IPS-18a (cell line): ENCODE data around the gene NUDT8.
"Not testable (repeated sequence)": the region's sequence is repeated elsewhere in the genome, so short reads cannot be mapped to it uniquely, and the experiment has no call there.

Experiments used
- H3K27ac ChIP-seq: one replicate; pipeline ENCODE4 v1.5.1; 2013; ENCODE audit warnings: low read length
- H3K27me3 ChIP-seq: one replicate; pipeline ENCODE4 v1.6.1; 2013; ENCODE audit warnings: mild to moderate bottlenecking, low read length; ENCODE audit not compliant: control insufficient read depth, insufficient read depth
- H3K36me3 ChIP-seq: one replicate; pipeline ENCODE4 v1.6.1; 2013; ENCODE audit warnings: low read depth, low read length; ENCODE audit not compliant: control insufficient read depth
- H3K4me1 ChIP-seq: one replicate; pipeline ENCODE4 v1.6.1; 2013; ENCODE audit warnings: low read depth, low read length; ENCODE audit not compliant: control insufficient read depth
- H3K4me3 ChIP-seq: one replicate; pipeline ENCODE4 v1.5.1; 2013; ENCODE audit warnings: low read length
- H3K9ac ChIP-seq: one replicate; pipeline ENCODE4 v1.6.1; 2013; ENCODE audit warnings: mild to moderate bottlenecking, low read length, moderate library complexity
- H3K9me3 ChIP-seq: one replicate; pipeline ENCODE4 v1.6.1; 2013; ENCODE audit warnings: low read depth, low read length; ENCODE audit not compliant: control insufficient read depth

NUDT8 gene

GRCh38 chr11:67666303-67666645 is 36.5 kb upstream of the NUDT8 start:
- Histone ChIP-seq H3K27me3 (no peaks in the 10 kb centered on the region), H3K4me1 (no peaks in the 10 kb centered on the region), H3K9ac (no peak overlapping the region), H3K27ac (no peak overlapping the region), H3K9me3 (no peaks in the 10 kb centered on the region), H3K4me3 (no peak overlapping the region), H3K36me3 (no peaks in the 10 kb centered on the region)

GRCh38 chr11:67665541-67666302 is 36.0 kb upstream of the NUDT8 start:
- Histone ChIP-seq H3K4me1 (no peaks in the 10 kb centered on the region), H3K9me3 (no peaks in the 10 kb centered on the region)

GRCh38 chr11:67664696-67665540 is 35.2 kb upstream of the NUDT8 start:
- Histone ChIP-seq H3K4me1 (no peaks in the 10 kb centered on the region), H3K27ac (no peak overlapping the region), H3K36me3 (no peaks in the 10 kb centered on the region), H3K27me3 (no peaks in the 10 kb centered on the region), H3K9me3 (no peaks in the 10 kb centered on the region), H3K9ac (no peak overlapping the region), H3K4me3 (no peak overlapping the region)

More at GRCh38 chr11:67665541-67666302, 36.0 kb upstream of the NUDT8 start:
- H3K27me3 ChIP-seq, result no peaks in the 10 kb centered on the region
- H3K4me3 ChIP-seq, result no peak overlapping the region
- no peaks in the 10 kb centered on the region for H3K36me3 ChIP-seq
- no peak overlapping the region for H3K9ac ChIP-seq
- H3K27ac ChIP-seq, result no peak overlapping the region

- no peak overlapping the region for H3K4me3 ChIP-seq
- H3K4me1 ChIP-seq, result no peaks in the 10 kb centered on the region
- H3K9ac ChIP-seq, result no peak overlapping the region
- no peaks in the 10 kb centered on the region for H3K9me3 ChIP-seq
- H3K27me3 ChIP-seq, result no peaks in the 10 kb centered on the region
- H3K27ac ChIP-seq, result no peak overlapping the region
- no peaks in the 10 kb centered on the region for H3K36me3 ChIP-seq
These were observed 34.5 kb upstream of the NUDT8 start for GRCh38 chr11:67664213-67664585.

- H3K4me3 ChIP-seq, result no peak overlapping the region
- no peaks in the 10 kb centered on the region for H3K4me1 ChIP-seq
- H3K9me3 ChIP-seq, result no peaks in the 10 kb centered on the region
- H3K27me3 ChIP-seq, result no peaks in the 10 kb centered on the region
- no peak overlapping the region for H3K27ac ChIP-seq
- no peaks in the 10 kb centered on the region for H3K36me3 ChIP-seq
- no peak overlapping the region for H3K9ac ChIP-seq
These were observed 33.9 kb upstream of the NUDT8 start for GRCh38 chr11:67663532-67664212.

- no peaks in the 10 kb centered on the region for H3K9me3 ChIP-seq
- H3K9ac ChIP-seq, result no peak overlapping the region
- no peaks in the 10 kb centered on the region for H3K4me1 ChIP-seq
- H3K36me3 ChIP-seq, result no peaks in the 10 kb centered on the region
- no peak overlapping the region for H3K4me3 ChIP-seq
- no peak overlapping the region for H3K27ac ChIP-seq
- no peaks in the 10 kb centered on the region for H3K27me3 ChIP-seq
These were observed 33.2 kb upstream of the NUDT8 start for GRCh38 chr11:67662835-67663531.

GRCh38 chr11:67662142-67662834 is 32.6 kb upstream of the NUDT8 start:
- no peaks in the 10 kb centered on the region for H3K36me3 ChIP-seq

GRCh38 chr11:67660752-67661151 is 31.0 kb upstream of the NUDT8 start:
- H3K9me3 ChIP-seq, result peaks cover 16% of the 10 kb centered on the region
- not testable (repeated sequence) for H3K27ac ChIP-seq, H3K36me3 ChIP-seq, H3K4me1 ChIP-seq, H3K27me3 ChIP-seq, H3K9ac ChIP-seq, H3K4me3 ChIP-seq

More at GRCh38 chr11:67662142-67662834, 32.6 kb upstream of the NUDT8 start:
- Histone ChIP-seq H3K4me1 (no peaks in the 10 kb centered on the region), H3K9me3 (peaks cover 4% of the 10 kb centered on the region), H3K27me3 (no peaks in the 10 kb centered on the region), H3K9ac (no peak overlapping the region), H3K4me3 (no peak overlapping the region), H3K27ac (no peak overlapping the region)

- not testable (repeated sequence) for H3K27me3 ChIP-seq, H3K9ac ChIP-seq, H3K27ac ChIP-seq, H3K4me3 ChIP-seq, H3K36me3 ChIP-seq, H3K4me1 ChIP-seq
- peaks cover 16% of the 10 kb centered on the region for H3K9me3 ChIP-seq
These were observed 30.0 kb upstream of the NUDT8 start for GRCh38 chr11:67659651-67660165.

- no peaks in the 10 kb centered on the region for H3K36me3 ChIP-seq
- H3K9me3 ChIP-seq, result peaks cover 16% of the 10 kb centered on the region
- no peak overlapping the region for H3K27ac ChIP-seq
- H3K9ac ChIP-seq, result no peak overlapping the region
- H3K4me1 ChIP-seq, result no peaks in the 10 kb centered on the region
- H3K4me3 ChIP-seq, result no peak overlapping the region
- no peaks in the 10 kb centered on the region for H3K27me3 ChIP-seq
These were observed 27.6 kb upstream of the NUDT8 start for GRCh38 chr11:67657300-67657699.
